Natural killer cell treated with Interleukin-12 subunit alpha and Interleukin-12 subunit beta and Interleukin-15 and Interleukin-18, amount 100 ng/mL, for 72 hours (primary cell): ENCODE results near the gene TSHZ1. TPM values are rescaled to one million over a fixed set of nuclear protein-coding genes. Genes with fewer than 3 reads are reported as not detected.

Source experiments
- ATAC-seq, 2 donors: fragments of 150-1000 bp; cut with Tn5 transposase in 1 of 2; sonication (Bioruptor Pico), chemical (Tn5 transposase) in 1 of 2; 2 replicates each; pipeline ENCODE4 v1.10.0; 2021
- DNase-seq: peaks from one replicate; pipeline ENCODE4 v3.0.0; 2022; ENCODE audit warnings: low spot score
- H3K27ac Mint-ChIP-seq, 2 donors: 1 replicate in 1 of 2; 2 replicates in 1 of 2; pipeline ENCODE4 v1.8.0; 2022; ENCODE audit warnings: mixed read lengths in 2 of 2, mild to moderate bottlenecking in 1 of 2, moderate library complexity in 1 of 2
- H3K27me3 Mint-ChIP-seq, 2 donors: 1 replicate in 1 of 2; 2 replicates in 1 of 2; pipeline ENCODE4 v1.8.0; 2022; ENCODE audit warnings: mixed read lengths in 2 of 2
- H3K36me3 Mint-ChIP-seq: one replicate; pipeline ENCODE4 v1.8.0; 2022; ENCODE audit warnings: mixed read lengths
- H3K4me1 Mint-ChIP-seq, 2 donors: 1 replicate in 1 of 2; 2 replicates in 1 of 2; pipeline ENCODE4 v1.8.0; 2022; ENCODE audit warnings: low read depth in 2 of 2, mixed read lengths in 2 of 2, mild to moderate bottlenecking in 1 of 2
- H3K4me3 Mint-ChIP-seq: one replicate; pipeline ENCODE4 v1.8.0; 2022; ENCODE audit warnings: mixed read lengths
- H3K9me3 Mint-ChIP-seq: 2 replicates; pipeline ENCODE4 v1.8.0; 2022; ENCODE audit warnings: mixed read lengths
- total RNA-seq, 2 donors: library from RNA; stranded (reverse); gene quantifications; one replicate each; pipeline ENCODE4 v1.2.3, GENCODE V29; 2022

The TSHZ1 gene
- total RNA-seq, 2 donors from 2014 or later: 19.8 to 21.0 TPM

GRCh38 chr18:75277610-75277928 lies 67.0 kb downstream of the TSHZ1 start:
- no peak for DNase-seq
- H3K27ac Mint-ChIP-seq: peak overlapping the region; percentile 74 to 88
- H3K4me1 Mint-ChIP-seq: peaks cover 40 to 51% of the 10 kb centered on the region in 2 donors

GRCh38 chr18:75279381-75279780 lies 68.8 kb downstream of the TSHZ1 start:
- no peaks in the 10 kb centered on the region for H3K27me3 Mint-ChIP-seq
- H3K36me3 Mint-ChIP-seq: no peaks in the 10 kb centered on the region
- peaks cover 36 to 43% of the 10 kb centered on the region in 2 donors for H3K4me1 Mint-ChIP-seq
- ATAC-seq (no peak), DNase-seq (no peak)
- no peak overlapping the region for H3K4me3 Mint-ChIP-seq
- H3K27ac Mint-ChIP-seq: peak overlapping the region in 1 of 2 donors; percentile 62
- no peaks in the 10 kb centered on the region for H3K9me3 Mint-ChIP-seq

More at GRCh38 chr18:75277610-75277928, 67.0 kb downstream of the TSHZ1 start:
- no peaks in the 10 kb centered on the region for H3K36me3 Mint-ChIP-seq
- peak overlapping the region; percentile 53 for H3K4me3 Mint-ChIP-seq
- no peak for ATAC-seq
- no peaks in the 10 kb centered on the region for H3K9me3 Mint-ChIP-seq
- no peaks in the 10 kb centered on the region for H3K27me3 Mint-ChIP-seq

- DNase-seq (no peak), ATAC-seq (no peak)
- peak overlapping the region; percentile 59 to 62 for H3K27ac Mint-ChIP-seq
- no peaks in the 10 kb centered on the region for H3K27me3 Mint-ChIP-seq
- H3K4me1 Mint-ChIP-seq: peaks cover 34 to 44% of the 10 kb centered on the region in 2 donors
- H3K9me3 Mint-ChIP-seq: no peaks in the 10 kb centered on the region
- no peak overlapping the region for H3K4me3 Mint-ChIP-seq
- H3K36me3 Mint-ChIP-seq: no peaks in the 10 kb centered on the region
Observed at GRCh38 chr18:75280427-75281280, 70.1 kb downstream of the TSHZ1 start.

- ATAC-seq (no peak), DNase-seq (no peak)
- Mint-ChIP-seq H3K27me3 (no peaks in the 10 kb centered on the region), H3K27ac (no peak overlapping the region), H3K9me3 (no peaks in the 10 kb centered on the region), H3K36me3 (no peaks in the 10 kb centered on the region), H3K4me1 (peaks cover 23 to 29% of the 10 kb centered on the region in 2 donors), H3K4me3 (no peak overlapping the region)
Observed at GRCh38 chr18:75282746-75283145, 72.1 kb downstream of the TSHZ1 start.

- no peak overlapping the region for H3K27ac Mint-ChIP-seq
- H3K27me3 Mint-ChIP-seq: no peaks in the 10 kb centered on the region
- no peak overlapping the region for H3K4me3 Mint-ChIP-seq
- no peaks in the 10 kb centered on the region for H3K9me3 Mint-ChIP-seq
- ATAC-seq (no peak), DNase-seq (no peak)
- no peaks in the 10 kb centered on the region for H3K36me3 Mint-ChIP-seq
- H3K4me1 Mint-ChIP-seq: peaks cover 23 to 27% of the 10 kb centered on the region in 2 donors
Observed at GRCh38 chr18:75283731-75284130, 73.1 kb downstream of the TSHZ1 start.

- Mint-ChIP-seq H3K27ac (no peak overlapping the region), H3K9me3 (no peaks in the 10 kb centered on the region), H3K4me3 (no peak overlapping the region), H3K4me1 (peaks cover 15 to 21% of the 10 kb centered on the region in 2 donors), H3K27me3 (no peaks in the 10 kb centered on the region), H3K36me3 (no peaks in the 10 kb centered on the region)
- ATAC-seq: no peak
- DNase-seq: no peak
Observed at GRCh38 chr18:75284566-75284965, 74.0 kb downstream of the TSHZ1 start.

GRCh38 chr18:75285876-75286275 lies 75.3 kb downstream of the TSHZ1 start:
- H3K36me3 Mint-ChIP-seq: no peaks in the 10 kb centered on the region
- H3K9me3 Mint-ChIP-seq: no peaks in the 10 kb centered on the region
- DNase-seq (no peak), ATAC-seq (no peak)
- no peaks in the 10 kb centered on the region for H3K27me3 Mint-ChIP-seq
- no peak overlapping the region for H3K27ac Mint-ChIP-seq
- no peak overlapping the region for H3K4me3 Mint-ChIP-seq
- peaks cover 5 to 11% of the 10 kb centered on the region in 2 donors for H3K4me1 Mint-ChIP-seq

- no peaks in the 10 kb centered on the region for H3K9me3 Mint-ChIP-seq
- ATAC-seq (no peak), DNase-seq (no peak)
- H3K27me3 Mint-ChIP-seq: no peaks in the 10 kb centered on the region
- H3K4me3 Mint-ChIP-seq: no peak overlapping the region
- no peaks in the 10 kb centered on the region for H3K36me3 Mint-ChIP-seq
- peaks cover 4% of the 10 kb centered on the region in 2 donors for H3K4me1 Mint-ChIP-seq
- H3K27ac Mint-ChIP-seq: no peak overlapping the region
Observed at GRCh38 chr18:75287006-75287405, 76.4 kb downstream of the TSHZ1 start.

GRCh38 chr18:75287700-75288099 lies 77.1 kb downstream of the TSHZ1 start:
- Mint-ChIP-seq H3K36me3 (no peaks in the 10 kb centered on the region), H3K27me3 (no peaks in the 10 kb centered on the region), H3K4me3 (no peak overlapping the region), H3K27ac (no peak overlapping the region), H3K9me3 (no peaks in the 10 kb centered on the region), H3K4me1 (peaks cover 4% of the 10 kb centered on the region in 2 donors)
- DNase-seq (no peak), ATAC-seq (peak in 1 of 2 donors; percentile 21)

- Mint-ChIP-seq H3K27me3 (no peaks in the 10 kb centered on the region), H3K27ac (no peak overlapping the region)
Observed at GRCh38 chr18:75289761-75290160, 79.2 kb downstream of the TSHZ1 start.

GRCh38 chr18:75290737-75291358 lies 80.3 kb downstream of the TSHZ1 start:
- Mint-ChIP-seq H3K27me3 (no peaks in the 10 kb centered on the region), H3K27ac (no peak overlapping the region), H3K9me3 (no peaks in the 10 kb centered on the region), H3K4me3 (no peak overlapping the region), H3K4me1 (no peaks in the 10 kb centered on the region), H3K36me3 (no peaks in the 10 kb centered on the region)
- DNase-seq (no peak), ATAC-seq (no peak)

More at GRCh38 chr18:75289761-75290160, 79.2 kb downstream of the TSHZ1 start:
- Mint-ChIP-seq H3K4me3 (no peak overlapping the region), H3K4me1 (peaks cover 0 to under 1% of the 10 kb centered on the region in 2 donors), H3K9me3 (no peaks in the 10 kb centered on the region), H3K36me3 (no peaks in the 10 kb centered on the region)
- ATAC-seq (no peak), DNase-seq (no peak)

GRCh38 chr18:75291460-75291859 lies 80.9 kb downstream of the TSHZ1 start:
- Mint-ChIP-seq H3K4me1 (no peaks in the 10 kb centered on the region), H3K27ac (no peak overlapping the region), H3K27me3 (no peaks in the 10 kb centered on the region), H3K4me3 (no peak overlapping the region), H3K9me3 (no peaks in the 10 kb centered on the region), H3K36me3 (no peaks in the 10 kb centered on the region)
- no peak for DNase-seq
- no peak for ATAC-seq

GRCh38 chr18:75293591-75293990 lies 83.0 kb downstream of the TSHZ1 start:
- no peak overlapping the region for H3K27ac Mint-ChIP-seq
- H3K4me3 Mint-ChIP-seq: no peak overlapping the region
- DNase-seq (no peak), ATAC-seq (no peak)
- H3K27me3 Mint-ChIP-seq: no peaks in the 10 kb centered on the region
- H3K36me3 Mint-ChIP-seq: no peaks in the 10 kb centered on the region
- no peaks in the 10 kb centered on the region for H3K9me3 Mint-ChIP-seq
- H3K4me1 Mint-ChIP-seq: no peaks in the 10 kb centered on the region

GRCh38 chr18:75297731-75298130 lies 87.1 kb downstream of the TSHZ1 start:
- H3K4me3 Mint-ChIP-seq: no peak overlapping the region
- no peaks in the 10 kb centered on the region for H3K27me3 Mint-ChIP-seq
- no peak overlapping the region for H3K27ac Mint-ChIP-seq
- H3K4me1 Mint-ChIP-seq: no peaks in the 10 kb centered on the region
- ATAC-seq (no peak), DNase-seq (no peak)
- no peaks in the 10 kb centered on the region for H3K9me3 Mint-ChIP-seq
- H3K36me3 Mint-ChIP-seq: no peaks in the 10 kb centered on the region
